GM19463 (cell line): ENCODE data around the gene PLXNA2.

Source experiments
- ATAC-seq: cut with Tn5 transposase; IDR thresholded peaks from one replicate; pipeline ENCODE4 v1.9.1; 2021; ENCODE audit warnings: mild to moderate bottlenecking, moderate library complexity; ENCODE audit not compliant: unreplicated experiment

The PLXNA2 gene

DNA sequence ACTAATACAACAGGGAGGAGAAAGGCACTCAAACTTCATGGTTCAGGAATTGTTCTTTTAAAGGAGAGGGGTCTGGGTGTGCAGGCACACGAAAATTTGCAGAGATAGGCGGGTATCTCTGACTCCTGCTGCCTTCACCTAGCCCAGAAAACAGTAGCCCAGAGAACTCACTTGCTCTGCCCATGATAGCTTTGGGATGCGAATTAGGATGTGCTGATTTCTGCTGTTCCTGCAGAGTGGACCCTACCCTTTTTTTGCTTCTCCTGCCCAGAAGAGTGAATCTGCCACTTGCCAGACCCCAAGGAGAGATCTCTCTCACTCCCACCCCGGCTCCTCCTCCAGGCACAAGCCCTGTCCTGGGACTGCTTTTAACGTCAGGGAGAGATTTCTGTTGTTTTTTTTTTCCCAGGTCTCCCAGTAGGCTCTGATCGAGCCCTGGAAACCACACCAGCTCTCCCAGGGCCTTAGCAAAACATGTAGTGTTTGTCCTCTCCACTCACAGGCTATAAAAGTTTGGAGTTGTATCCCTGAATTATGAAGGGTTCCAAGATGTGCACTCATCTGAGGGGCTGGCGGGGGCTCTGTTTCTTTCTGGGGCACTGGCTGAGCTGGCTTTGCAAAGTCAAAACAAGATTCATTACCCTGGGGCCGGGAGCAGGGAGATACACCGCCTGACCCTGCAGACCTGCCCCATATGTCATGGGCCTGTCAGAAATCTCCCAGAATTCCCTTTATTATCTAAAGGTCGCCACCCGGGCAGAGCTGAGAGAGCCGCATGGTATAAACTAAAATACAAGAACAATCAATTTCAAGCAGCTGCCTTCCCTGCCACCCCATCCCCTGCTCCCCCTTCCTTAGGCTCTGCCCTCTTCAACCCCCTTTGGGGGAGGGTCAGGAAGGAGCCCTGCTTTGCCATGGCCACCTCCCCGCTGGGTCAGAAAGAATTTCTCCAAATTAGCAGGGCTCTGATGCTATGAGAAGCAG is 17.9 kb downstream of the PLXNA2 start:
- ATAC-seq: no peak

DNA sequence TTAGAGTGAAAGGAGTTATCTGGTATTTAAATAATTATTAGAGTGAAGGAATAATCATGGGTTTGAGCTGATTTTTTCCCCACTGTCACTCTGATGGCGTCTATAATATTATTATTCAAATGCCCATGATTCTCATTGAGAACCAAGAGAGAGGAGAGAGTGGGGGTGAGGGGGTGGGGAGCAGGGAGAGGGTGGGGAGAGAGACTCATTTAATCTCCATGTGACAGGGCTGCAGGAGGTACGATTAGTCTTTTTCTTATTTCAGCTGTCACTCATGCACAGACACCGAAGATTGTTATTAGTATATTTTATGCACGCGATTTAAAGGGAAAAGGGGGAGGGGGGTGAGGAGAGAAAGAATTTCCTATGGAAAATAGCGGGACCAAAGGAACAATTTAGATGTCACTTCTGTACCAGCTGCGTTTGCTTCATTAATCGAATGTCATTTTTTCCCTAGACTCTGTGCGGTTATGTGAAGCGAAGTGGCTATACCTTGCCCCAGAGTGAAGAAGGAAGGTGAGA is 19.9 kb downstream of the PLXNA2 start:
- ATAC-seq: no peak

DNA sequence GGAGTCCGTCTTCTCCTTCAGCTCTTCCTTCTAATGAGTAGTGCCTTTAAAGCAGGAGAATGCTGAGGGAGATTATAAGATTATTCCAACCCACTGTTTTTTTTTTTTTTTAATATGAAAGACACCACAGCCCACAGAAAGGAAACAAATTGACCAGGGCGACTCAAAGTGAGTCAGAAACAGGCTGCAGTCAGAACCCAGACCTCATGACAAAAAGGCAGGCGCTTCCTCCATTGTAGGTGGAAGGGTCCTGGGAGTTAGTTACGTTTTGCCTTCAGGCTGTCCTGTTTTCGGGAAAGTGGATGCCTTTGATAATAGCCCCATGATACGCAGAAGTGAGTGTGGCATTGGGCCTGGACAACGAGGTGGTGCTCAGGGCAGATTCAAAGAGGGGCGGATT is 21.0 kb downstream of the PLXNA2 start:
- no peak for ATAC-seq

DNA sequence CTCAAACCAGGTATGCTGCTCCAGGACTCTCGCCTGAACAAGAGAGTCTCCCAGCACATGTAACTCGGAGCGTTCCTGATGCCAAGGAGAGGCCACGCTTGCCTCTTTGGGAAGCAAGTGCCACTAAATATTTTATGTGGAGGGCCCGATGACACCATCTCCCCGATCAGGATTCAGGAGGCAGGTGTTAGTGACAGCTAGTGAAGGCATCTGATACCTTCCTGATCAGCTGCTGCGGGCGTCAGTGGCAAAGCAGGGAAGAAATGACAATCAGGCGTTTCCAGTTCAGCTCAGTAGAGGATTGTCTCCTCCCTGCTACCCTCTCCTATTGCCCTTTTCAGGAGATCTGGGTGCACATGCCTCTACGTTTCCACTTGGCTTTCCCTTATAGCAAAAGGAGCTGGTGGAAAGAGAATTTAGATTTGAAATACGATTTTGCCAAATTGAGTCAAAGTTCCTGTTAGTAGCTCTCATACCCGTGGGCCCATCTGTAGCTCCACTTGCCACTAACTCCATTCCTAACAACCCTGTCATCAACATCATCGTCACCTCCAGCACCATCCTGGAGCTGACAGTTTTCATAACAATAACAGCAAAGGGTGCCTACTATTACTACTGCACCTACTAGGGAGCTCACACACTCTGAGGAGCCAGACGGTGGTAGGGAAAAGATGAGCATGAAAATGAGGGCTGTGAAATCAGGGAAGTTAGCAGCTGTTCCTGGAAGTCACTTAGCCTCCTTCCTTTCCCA is 21.6 kb downstream of the PLXNA2 start:
- ATAC-seq: no peak

DNA sequence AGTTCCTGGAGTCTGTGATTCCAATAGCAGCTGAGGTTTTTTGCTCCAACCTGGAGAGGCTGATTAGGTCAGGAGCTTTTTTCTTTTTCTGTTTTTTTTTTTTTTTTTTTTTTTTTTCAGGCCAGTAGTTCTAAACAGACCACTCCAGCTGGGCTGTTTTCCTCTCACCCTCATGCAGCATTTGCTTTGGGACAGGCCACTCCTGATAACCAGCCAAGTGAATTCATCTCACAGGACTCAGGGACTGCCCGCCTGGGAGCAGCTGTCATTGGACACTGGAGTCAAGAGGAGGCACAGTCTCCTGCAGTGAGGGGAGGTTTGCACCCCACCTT is 22.9 kb downstream of the PLXNA2 start:
- no peak for ATAC-seq

DNA sequence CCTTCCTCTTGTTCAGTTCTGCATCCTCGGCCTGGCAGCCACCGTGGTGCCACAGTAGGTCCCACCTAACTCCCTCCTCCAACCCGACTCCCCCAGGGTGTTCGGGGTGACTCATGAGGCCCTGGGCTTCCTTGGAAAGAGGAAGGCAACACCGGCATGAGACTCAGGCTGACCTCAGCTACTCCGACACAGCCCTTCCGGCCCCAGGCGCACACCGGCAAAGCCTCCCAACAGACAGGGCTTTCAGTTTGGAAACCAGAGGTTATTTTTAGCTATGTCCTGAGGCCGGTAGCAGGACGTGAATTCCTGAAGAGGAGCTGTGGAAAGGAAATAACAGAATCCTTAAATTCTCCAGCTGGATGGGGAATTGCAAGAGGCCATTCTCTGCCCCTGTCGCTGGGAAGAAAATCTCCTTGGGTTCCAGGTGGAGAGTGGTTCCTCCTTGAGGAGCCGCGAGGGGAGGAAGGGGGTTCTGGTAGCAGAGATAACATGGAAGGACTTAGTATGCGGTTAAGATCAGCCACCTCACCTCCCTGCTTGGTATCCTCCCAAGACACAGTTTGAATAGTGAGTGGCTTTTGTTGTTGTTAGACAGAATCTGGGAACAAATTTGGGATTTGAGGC is 24.4 kb downstream of the PLXNA2 start:
- ATAC-seq: no peak

DNA sequence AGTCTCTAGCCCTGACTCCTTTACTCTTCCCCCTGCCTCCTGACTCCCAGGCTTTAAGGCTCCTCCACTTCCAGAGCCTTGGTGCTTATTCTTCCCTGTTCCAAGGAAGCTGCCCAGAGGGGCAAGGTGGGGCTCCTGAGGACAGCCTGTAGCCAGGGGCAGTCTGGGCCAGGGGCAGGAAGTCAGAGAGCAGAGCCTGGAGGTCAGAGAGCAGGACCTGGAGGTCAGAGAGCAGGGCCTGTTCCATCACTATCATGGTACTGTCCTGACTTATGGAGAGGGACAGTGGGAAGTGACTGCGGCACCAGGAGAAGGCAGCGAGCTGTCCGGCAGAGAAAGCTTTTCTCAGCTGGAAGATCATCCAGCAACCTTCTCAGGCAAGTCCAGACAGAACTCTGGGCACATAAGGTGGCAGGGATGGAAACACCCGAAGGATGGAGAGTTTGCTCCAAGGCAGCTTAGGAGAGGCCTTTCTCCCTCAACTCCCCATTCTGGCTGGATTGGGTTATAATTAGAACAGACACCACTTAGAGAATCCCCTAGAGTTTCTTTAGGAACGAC is 25.0 kb downstream of the PLXNA2 start:
- no peak for ATAC-seq

DNA sequence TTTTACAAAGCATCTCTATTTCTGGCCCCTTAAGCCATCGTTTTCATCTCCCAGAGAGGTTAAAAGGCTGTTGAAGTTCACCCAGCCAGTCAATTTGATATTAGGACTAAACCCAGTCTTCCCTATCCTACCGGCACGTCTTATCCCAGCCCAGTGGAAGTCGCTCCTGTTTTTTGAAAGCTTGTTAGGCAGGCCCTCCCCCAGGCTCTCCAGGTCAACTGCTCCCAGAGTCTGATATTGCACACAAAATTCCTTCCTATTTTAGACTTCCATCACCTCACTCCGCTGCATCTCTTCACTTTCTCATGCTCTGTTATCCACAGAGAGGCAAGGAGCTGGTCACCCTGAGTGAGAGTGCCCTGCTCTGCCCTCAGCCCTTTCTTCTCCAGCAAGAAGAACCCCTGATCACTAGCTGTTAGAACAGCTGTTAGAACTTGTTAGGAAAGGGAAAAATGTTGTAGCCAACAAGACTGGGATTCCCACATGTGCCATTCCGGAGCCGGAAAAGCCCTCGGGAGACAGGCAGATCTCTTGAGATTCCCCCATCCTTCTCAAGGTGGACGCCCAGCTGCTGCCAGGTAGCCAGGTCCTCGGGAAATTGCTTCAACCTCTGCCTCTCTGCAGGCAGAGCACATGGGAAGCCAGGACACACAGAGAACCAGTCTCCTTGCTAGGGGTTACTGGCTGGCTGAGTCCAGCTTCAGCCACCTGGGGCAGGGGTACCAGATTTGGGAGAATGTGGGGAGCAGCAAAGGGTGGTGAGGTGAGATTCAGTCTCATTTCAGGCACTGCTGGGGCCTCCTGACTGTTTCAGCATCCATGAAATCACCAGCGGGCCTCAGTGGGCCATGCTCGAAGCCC is 25.7 kb downstream of the PLXNA2 start:
- ATAC-seq: no peak

DNA sequence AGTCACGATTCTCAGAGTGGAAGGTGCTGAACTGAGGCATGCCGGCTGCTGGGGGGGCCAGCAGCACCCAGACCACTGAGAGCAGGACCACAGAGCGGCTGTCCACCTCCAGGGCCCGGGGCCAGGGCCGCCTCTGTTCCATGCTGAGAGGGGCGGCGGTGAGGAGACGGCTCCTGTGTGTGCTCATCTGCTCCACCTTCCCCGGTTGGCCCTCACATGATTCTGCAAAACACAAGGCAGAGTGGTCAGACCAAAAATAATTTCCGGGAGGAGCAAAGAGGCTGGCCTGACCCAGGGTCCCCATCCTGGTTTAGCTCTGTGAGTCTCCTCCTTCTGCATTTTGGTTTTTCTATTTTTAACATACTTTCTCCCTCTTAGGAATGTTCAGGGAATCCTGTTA is 26.4 kb downstream of the PLXNA2 start:
- ATAC-seq: no peak

DNA sequence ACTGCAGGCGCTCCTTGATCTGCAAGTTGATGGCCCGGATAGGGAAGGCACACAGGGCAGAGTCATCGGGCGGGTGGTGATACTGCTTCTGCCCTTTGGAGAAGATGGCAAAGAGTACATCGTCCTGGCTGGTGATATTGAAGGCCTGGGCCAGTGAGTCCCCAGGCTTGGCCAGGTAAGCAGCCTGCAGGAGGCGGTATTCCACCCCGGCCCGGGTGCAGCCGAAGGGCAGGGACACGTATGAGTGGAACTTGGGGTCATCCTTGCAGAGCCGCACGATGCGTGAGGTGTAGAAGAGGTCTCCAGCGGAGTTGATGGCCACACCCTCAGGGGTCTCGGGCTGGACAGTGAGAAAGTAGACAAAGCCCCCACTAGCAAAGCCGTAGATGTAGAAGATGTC is 27.4 kb downstream of the PLXNA2 start:
- no peak for ATAC-seq

DNA sequence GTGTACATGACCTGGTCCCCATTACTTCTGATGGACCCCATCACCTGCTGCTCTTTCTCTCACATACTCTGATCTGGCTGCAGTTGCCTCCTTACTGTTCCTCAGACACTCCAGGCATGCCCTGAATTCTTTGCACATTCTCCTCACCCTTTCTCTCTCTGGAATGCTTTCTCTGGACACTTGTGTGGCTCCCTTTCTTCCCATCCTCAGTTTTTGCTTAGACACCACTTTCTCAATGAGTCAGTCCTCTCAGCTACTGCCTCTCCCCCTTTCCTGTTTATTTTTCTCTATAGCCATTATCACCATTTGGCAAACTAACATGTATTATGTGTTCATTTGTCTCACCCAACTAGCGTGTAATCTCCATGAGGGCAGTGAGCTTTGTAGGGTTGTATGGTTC is 28.1 kb downstream of the PLXNA2 start:
- ATAC-seq: no peak

DNA sequence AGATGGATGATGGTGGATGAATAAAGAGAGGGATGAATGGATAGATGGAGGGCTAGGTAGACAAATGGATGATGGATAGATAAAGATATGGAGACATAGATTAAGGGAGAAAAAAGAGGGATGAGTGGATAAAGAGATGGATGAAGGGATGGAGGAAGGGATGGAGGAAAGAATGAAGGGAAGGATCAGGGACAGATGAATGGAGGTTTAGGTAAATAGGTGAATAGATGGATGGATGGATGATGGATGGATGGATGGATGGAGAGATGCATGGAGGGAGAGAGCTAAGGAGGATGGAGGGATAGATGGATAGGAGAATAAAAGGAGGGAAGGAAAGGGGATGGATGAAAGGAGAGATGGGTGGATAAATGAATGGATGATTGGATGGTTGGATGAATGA is 28.8 kb downstream of the PLXNA2 start:
- ATAC-seq: no peak

DNA sequence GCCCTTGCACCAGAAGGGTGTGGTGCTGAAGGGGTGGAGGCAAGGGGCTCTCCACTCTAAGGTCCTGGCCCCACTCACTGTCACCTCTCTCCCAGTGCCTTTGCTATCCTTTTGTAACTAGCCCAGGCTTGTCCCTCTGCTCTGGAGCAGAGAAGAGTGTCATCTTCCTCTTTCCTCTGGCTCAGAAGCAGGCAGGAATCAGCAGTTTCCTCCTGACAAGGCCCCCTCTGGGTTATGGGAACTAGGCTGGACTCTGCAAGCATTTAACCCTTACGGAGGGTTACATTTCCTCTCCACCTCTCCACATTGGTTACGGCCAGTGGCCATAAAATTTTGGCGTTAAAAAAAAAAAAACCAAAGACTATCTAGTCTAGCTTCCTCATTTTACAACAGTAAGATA is 30.4 kb downstream of the PLXNA2 start:
- no peak for ATAC-seq

DNA sequence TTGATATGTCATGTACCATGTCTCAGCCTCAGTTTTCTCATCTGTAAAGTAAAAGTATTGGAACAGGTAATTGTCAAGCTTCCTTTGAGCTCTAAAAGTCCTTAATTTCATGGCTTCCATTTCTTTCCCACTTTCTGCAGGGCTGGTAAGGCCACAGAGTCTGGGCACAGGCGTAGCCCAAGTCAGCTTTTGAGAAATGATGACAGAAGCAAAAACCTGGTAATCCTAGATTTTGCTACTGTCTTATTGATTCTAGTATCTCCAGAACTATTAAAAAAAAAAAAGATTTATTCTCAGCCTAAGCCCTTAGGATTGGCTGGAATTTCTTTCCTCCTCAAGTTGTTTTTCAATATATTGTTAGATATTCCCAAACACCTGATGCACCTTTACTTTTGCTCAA is 31.3 kb downstream of the PLXNA2 start:
- ATAC-seq: no peak

DNA sequence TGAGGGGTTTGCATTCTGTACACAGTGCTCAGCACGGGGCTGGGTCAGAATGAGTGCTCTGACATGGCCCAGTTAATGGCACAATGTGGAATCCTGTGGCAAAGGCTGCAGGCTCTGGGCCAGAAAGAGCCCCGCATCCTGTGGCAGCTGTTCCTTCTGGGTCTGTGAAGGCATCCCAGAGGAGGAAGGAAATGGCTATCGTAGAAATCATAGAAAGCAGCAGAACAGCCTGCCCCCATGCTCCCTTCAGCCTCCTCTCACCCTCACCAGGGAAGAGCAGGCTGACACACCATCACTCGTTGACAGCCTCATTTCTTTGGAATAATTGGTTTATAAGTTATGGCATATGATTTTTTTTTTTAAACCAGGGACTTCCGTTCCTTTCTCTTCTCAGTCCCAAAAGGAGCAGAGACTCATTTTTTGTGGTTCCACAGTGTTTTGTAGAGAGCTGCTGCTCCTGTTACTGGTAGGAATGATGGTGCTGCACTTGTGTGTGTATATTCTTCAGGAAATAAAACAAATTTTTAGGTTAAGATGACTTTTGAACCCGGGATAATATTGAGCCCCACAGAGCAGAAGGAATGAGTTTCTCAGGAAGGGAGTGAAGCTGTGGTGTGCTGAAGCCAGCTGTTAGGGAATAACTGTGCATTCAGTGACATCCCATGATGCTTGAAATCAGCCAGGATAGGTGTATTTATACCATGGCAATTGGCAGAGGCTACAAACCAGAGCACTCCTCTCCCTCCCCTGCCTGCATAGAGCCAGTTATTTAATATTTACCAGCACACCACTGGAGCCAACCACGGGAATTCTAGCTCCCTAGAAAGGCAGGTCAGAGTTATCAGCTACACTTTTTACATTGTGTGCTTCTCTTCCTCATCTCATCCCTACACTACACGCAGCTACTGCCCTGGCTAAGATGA is 32.0 kb downstream of the PLXNA2 start:
- ATAC-seq: no peak

DNA sequence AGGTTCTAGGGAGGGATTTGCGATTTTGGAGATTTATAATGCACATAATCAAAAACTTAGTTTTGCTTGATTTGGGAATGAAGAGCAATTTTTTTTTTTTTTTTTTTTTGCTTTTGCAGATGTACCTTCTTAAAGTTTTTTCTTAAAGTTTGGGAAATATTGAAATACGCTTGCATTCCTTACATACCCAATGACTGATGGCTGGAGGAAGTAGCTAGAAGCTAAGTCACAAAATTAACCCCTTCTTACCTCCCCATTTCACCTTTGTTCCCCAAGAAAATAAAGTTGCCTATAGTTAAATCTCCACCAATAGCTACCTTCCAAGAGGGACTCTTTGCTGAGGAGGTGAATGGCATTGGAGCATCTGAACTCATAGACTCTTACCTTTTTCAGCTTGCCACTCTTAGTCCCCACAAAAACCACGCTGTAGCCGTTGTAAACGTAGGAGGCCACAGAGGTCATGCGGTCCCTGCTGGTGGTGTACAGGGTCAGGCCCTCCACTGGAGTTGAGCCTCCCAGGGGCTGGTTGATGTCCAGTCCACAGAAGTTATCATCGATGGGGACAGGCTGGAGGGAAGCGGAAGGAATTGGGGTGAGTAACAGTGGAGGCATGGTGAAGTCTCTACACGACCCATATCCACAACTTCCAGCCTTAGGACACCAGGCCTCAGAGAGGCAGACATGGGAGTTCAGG is 34.1 kb downstream of the PLXNA2 start:
- no peak for ATAC-seq

DNA sequence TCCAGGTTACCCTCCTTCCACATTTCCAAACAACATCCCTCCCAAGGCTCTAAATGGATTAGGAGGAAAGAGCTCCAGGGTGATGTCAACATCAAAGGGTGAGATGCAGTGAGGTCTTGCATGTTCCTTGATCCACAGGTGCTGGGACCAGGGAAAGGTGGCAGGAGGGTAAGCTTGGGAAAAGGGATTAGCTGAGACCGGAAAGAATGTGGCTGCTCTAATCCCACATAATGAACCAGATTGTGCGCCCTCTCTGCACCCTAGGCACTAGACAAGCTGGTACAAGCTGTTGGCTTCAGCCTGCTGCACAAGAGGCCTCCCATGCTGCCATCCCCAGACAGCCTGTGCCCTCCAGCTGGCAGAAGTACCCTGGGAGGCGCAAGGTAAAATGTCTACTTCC is 34.9 kb downstream of the PLXNA2 start:
- no peak for ATAC-seq

DNA sequence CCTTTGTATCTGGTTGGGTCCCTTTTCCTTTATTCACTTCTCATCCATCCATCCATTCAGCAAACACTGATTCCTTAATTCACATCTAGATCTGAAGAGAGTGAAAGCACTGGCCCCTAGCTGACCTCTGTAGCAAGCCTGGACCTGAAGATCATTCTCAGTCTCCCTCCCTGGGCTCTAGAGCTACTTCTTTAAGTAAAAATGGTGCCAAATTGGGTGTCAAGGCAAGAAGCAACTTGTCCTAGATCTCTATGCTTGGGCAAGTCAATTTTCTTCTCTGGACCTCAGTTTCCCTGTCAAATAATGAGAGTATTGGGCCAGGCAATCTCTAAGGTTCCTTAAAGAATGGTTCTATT is 36.1 kb downstream of the PLXNA2 start:
- no peak for ATAC-seq
